Right cardiac atrium (tissue), 5 donors: Measurements from ENCODE around the gene NDST1. TPM values are rescaled to one million over a fixed set of nuclear protein-coding genes. Genes with fewer than 3 reads are reported as not detected.

Experiments
- ATAC-seq, 2 donors: fragments of 200-7000 bp; cut with Tn5 transposase; one replicate each; pipeline versions ENCODE4 v1.8.0 to v1.9.1; 2020; ENCODE audit warnings: moderate library complexity in 2 of 2, mild to moderate bottlenecking in 1 of 2
- DNase-seq, 3 donors: peaks; one replicate each; pipeline ENCODE4 v3.0.0-alpha.2; 2020
- H3K27ac ChIP-seq: one replicate; pipeline ENCODE4 v1.5.1; 2013; ENCODE audit warnings: mild to moderate bottlenecking, low read length, control low read depth, moderate library complexity
- H3K27me3 ChIP-seq: one replicate; pipeline ENCODE4 v1.6.1; 2013; ENCODE audit not compliant: control insufficient read depth, insufficient read depth
- H3K4me1 ChIP-seq: one replicate; pipeline ENCODE4 v1.6.1; 2013; ENCODE audit warnings: low read length; ENCODE audit not compliant: control insufficient read depth, insufficient read depth
- H3K4me3 ChIP-seq: one replicate; pipeline ENCODE4 v1.5.1; 2013; ENCODE audit warnings: low read length, control low read depth
- H3K9me3 ChIP-seq: one replicate; pipeline ENCODE4 v1.6.1; 2013; ENCODE audit warnings: low read length; ENCODE audit not compliant: control insufficient read depth
- WGBS: extraction: QIAGEN DNeasy Blood & Tissue Kit; methylation state at CpG from one replicate; pipeline ENCODE4 v1.1.7; 2013; 5-methylcytosine and 5-hydroxymethylcytosine counted together
- intact Hi-C, 4 donors: fragments of 100-400 bp; cut with DNase I; formaldehyde crosslinking; loops; one replicate each; pipeline versions ENCODE4 v1.11.0 to v1.14.0; 2022 to 2023
- polyA plus RNA-seq: library from polyadenylated mRNA; stranded (reverse); fragments of 200-250 nt; gene quantifications from one replicate; pipeline ENCODE4 v1.2.3, GENCODE V29; 2013
- total RNA-seq, 4 donors: library from RNA; stranded (reverse); fragmentation: NEBNext Ultra II Directional; extraction: Animal tissue kit (Norgen Biotek cat#: 25700); gene quantifications; one replicate each; pipeline ENCODE4 v1.2.1, GENCODE V29; 2021
- donor health status: healthy with polysubstance abuse.
- donor health status: DM: no; HTN: yes; CAD: no.
- donor health status: DM: no; HTN: no; CAD: no.
- donor health status: DM: no; HTN: yes; CAD: no; lungs with severe emphysema.
- donor health status: DM: yes; HTN: yes; CAD: no.

Gene NDST1
- total and polyA plus RNA-seq, 5 donors: 45.9 to 67.8 (median 54.9) TPM

DNA sequence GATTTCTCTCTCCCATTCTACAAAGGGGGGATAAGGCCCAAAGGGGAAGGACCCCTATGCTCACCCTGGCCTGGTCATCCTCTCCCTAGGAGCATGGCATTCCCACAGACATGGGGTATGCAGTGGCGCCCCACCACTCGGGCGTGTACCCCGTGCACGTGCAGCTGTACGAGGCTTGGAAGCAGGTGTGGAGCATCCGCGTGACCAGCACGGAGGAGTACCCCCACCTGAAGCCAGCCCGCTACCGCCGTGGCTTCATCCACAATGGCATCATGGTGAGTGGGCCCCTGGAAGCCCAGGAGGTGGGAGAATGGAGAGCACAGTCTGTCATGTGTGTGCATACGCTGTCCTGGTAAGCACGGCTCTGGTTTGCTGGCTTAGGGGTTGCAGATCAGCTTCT, 27.7 kb downstream of the NDST1 start:
- intact Hi-C loops: no loop called here
- H3K27me3 ChIP-seq: no peaks in the 10 kb centered on the region
- ATAC-seq (no peak), DNase-seq (peak in 1 of 3 donors; percentile 38)
- WGBS: 92% methylated on average over 14 of the region's 14 CpGs
- no peak overlapping the region for H3K4me3 ChIP-seq
- H3K27ac ChIP-seq: no peak overlapping the region
- no peaks in the 10 kb centered on the region for H3K9me3 ChIP-seq
- peaks cover 7% of the 10 kb centered on the region for H3K4me1 ChIP-seq

DNA sequence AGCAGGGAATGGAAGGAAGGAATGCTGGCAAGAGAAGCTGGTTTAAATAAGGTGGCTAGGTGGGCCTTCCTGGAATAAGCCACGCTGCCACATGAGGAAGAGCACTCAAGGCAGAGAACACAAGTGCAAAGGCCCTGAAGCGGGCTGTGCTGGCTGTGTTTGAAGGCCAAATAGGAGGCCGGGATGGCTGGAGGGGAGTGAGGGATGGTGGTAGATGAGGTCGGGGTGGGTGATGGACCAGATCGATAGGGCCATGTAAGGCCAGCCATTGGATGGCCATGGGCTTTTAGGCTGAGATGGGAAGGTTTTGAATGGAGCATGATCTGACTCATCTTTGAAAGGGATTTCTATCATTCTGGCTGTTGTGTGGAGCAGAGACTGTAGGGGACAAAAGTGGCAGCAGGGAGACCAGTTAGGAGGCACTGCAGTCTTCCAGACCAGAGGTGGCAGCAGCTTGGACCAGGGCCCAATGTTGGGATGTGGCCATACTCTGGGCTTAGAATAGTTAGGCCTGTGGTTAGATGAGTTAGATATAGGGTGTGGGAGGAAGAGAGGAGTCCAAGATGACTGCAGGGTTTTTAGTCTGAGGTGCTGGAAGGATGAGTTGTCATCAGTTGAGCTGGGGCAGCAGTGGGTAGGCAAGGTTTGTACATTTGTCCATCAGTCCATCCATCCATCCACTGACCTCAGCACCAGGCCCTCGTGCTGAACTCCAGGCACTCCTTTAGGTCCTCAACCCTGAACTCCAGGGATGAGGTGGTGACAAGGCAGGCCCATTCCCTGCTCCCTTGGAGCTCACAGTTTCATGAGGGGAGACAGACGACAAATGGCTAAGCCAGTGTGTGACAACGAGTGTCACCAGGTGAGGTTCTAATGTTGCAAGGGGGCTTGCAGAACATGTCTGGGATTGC, 30.3 kb downstream of the NDST1 start:
- peak; percentile 40 to 49 for ATAC-seq
- no peak overlapping the region for H3K4me3 ChIP-seq
- intact Hi-C loops: no loop called here
- H3K9me3 ChIP-seq: no peaks in the 10 kb centered on the region
- H3K4me1 ChIP-seq: peaks cover 9% of the 10 kb centered on the region
- H3K27ac ChIP-seq: peak overlapping the region; percentile 28
- 82% methylated on average over 8 of the region's 8 CpGs for WGBS
- no peak for DNase-seq
- H3K27me3 ChIP-seq: no peaks in the 10 kb centered on the region

DNA sequence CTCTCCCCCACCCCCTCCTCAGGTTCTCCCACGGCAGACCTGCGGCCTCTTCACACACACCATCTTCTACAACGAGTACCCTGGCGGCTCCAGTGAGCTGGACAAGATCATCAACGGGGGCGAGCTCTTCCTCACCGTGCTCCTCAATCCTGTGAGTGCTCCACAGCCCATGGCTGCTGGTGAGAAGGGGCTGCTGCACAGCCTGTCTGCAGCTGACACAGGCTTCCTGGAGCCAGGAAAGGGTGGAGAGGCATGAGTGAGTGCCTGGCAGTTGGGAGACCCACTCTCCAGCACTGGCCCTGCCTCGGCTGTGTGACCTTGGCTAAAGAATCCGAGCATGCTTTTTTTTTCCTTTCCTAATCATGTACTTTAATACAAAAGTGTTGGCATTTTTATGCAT, 31.3 kb downstream of the NDST1 start:
- ATAC-seq (no peak), DNase-seq (no peak)
- Histone ChIP-seq H3K27me3 (no peaks in the 10 kb centered on the region), H3K9me3 (no peaks in the 10 kb centered on the region), H3K4me3 (no peak overlapping the region), H3K4me1 (peaks cover 9% of the 10 kb centered on the region), H3K27ac (no peak overlapping the region)
- 64% methylated on average over 9 of the region's 9 CpGs for WGBS
- intact Hi-C loops: no loop called here

GRCh38 chr5:150540042-150540441, 32.1 kb downstream of the NDST1 start:
- DNase-seq (peak in 1 of 3 donors; percentile 37), ATAC-seq (no peak)
- Histone ChIP-seq H3K4me3 (no peak overlapping the region), H3K27ac (no peak overlapping the region), H3K9me3 (no peaks in the 10 kb centered on the region), H3K27me3 (no peaks in the 10 kb centered on the region), H3K4me1 (peaks cover 9% of the 10 kb centered on the region)
- WGBS: 88% methylated on average over 12 of the region's 12 CpGs
- intact Hi-C loops: loop anchor here (5.0 kb wide), 2 partner anchors 78 to 83 kb away; no protein-coding TSS in a partner anchor

DNA sequence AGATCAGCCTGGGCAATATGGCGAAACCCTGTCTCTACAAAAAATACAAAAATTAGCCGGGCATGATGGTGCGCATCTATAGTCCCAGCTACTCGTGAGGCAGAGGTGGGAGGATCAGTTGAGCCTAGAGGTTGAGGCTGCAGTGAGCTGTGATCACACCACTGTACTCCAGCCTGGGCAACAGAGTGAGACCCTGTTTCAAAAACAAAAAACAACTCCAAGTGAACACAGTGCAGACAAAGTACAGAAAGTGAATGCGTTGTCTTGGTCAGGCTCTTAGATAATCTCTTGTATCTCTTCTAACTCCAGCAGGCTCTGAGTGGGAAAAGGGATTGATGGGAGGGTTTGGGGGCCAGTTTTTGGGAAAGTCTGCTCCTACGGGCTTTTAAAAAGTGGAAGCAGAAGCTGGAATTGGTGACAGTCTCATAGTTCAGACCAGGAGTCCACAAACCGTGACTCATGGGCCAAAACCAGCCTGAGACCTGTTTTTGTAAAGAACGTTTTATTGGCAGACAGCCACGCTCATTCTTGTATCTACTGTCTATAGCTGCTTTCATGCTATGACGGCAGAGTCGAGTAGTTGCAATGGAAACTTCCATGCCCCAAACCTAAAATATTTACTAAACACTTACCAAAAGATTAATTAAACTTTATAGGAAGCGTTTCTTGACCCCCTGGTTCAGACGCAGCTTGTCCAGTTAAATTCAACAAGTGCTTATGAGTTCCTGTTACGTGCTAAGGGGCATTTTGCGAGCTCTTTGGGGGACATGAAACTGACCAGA, 32.9 kb downstream of the NDST1 start:
- peak overlapping the region; percentile 77 for H3K27ac ChIP-seq
- intact Hi-C loops: loop anchor here (5.0 kb wide), 2 partner anchors 79 to 84 kb away; no protein-coding TSS in a partner anchor
- H3K9me3 ChIP-seq: no peaks in the 10 kb centered on the region
- H3K4me3 ChIP-seq: no peak overlapping the region
- DNase-seq (peak in 1 of 3 donors; percentile 29), ATAC-seq (peak; percentile 40 to 66)
- H3K4me1 ChIP-seq: peaks cover 9% of the 10 kb centered on the region
- WGBS: 58% methylated on average over 15 of the region's 15 CpGs
- no peaks in the 10 kb centered on the region for H3K27me3 ChIP-seq

DNA sequence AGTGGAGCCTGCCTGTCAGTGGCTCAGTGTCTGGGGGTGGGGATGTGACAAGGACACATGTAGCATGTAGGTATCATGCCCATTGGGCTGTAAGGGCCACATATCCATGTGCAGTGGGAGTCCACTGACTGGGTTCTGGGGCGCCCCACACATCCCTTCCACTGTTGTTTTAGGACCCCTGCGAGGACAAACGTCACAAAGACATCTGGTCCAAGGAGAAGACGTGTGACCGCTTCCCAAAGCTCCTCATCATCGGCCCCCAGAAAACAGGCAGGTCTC, 33.4 kb downstream of the NDST1 start:
- H3K4me1 ChIP-seq: peaks cover 9% of the 10 kb centered on the region
- H3K4me3 ChIP-seq: no peak overlapping the region
- ATAC-seq (no peak), DNase-seq (peak in 1 of 3 donors; percentile 20)
- H3K9me3 ChIP-seq: no peaks in the 10 kb centered on the region
- 89% methylated on average over 6 of the region's 6 CpGs for WGBS
- peak overlapping the region; percentile 77 for H3K27ac ChIP-seq
- intact Hi-C loops: loop anchor here (5.0 kb wide), 2 partner anchors 79 to 84 kb away; no protein-coding TSS in a partner anchor
- no peaks in the 10 kb centered on the region for H3K27me3 ChIP-seq

DNA sequence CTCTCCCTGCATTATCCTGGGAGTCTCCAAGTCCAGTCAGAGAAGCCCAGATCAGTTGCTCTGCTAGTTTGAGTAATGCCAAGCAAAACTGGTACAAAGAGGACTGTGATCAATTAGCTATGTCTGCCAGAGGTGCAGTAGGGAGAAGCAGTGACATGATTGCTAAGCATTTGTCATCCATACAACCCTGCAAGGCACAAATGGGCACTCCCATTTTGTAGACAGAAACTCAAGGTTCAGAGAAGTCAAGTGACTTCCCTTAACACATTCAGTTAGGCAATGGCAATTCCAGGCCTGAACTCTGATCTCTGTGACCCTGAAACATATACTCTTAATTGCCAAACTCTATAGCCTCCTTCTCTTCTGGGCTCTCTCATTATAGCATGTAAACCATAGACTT, 34.0 kb downstream of the NDST1 start:
- no peak for DNase-seq
- Histone ChIP-seq H3K4me1 (peaks cover 9% of the 10 kb centered on the region), H3K9me3 (no peaks in the 10 kb centered on the region), H3K4me3 (no peak overlapping the region), H3K27ac (no peak overlapping the region), H3K27me3 (no peaks in the 10 kb centered on the region)
- ATAC-seq: no peak
- intact Hi-C loops: loop anchor here (5.0 kb wide), 2 partner anchors 80 to 85 kb away; no protein-coding TSS in a partner anchor

GRCh38 chr5:150542933-150543445, 35.1 kb downstream of the NDST1 start:
- Histone ChIP-seq H3K9me3 (no peaks in the 10 kb centered on the region), H3K4me1 (peaks cover 7% of the 10 kb centered on the region), H3K27me3 (no peaks in the 10 kb centered on the region), H3K4me3 (no peak overlapping the region), H3K27ac (no peak overlapping the region)
- 60% methylated on average over 12 of the region's 12 CpGs for WGBS
- intact Hi-C loops: loop anchor here (5.0 kb wide), 2 partner anchors 81 to 86 kb away; no protein-coding TSS in a partner anchor
- no peak for ATAC-seq
- peak in 1 of 3 donors; percentile 23 for DNase-seq

DNA sequence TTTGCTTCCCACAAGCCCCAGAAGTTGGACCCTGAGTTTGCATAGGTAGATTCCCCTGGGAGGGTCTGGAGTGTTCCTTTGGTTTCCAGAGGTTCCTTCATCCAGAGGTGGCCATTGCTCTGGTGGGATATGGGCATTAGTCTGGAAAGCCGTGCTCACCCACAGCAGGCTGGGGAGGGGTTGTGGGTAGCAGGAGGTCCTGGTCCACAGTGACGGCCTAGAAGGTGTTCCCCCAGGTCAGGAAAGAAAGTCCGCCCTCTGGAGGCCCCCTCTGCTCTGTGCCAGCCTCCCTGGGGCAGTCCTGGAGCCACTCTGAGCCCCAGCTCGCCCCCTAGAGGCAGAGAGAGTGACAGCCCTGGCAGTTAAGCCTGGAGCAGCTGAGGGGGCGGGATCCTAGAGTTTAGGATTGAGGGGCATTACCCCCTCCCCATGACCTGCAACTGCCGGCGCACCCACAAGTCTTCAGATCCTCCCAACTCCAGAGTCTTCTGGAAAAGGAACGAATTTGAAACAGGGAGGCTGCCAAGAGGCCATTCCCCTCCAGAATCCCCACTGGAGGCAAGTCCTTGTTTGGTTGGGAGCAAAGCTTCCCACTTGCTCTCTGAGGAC, 36.8 kb downstream of the NDST1 start:
- Histone ChIP-seq H3K4me3 (no peak overlapping the region), H3K4me1 (peaks cover 2% of the 10 kb centered on the region), H3K9me3 (no peaks in the 10 kb centered on the region), H3K27me3 (no peaks in the 10 kb centered on the region), H3K27ac (no peak overlapping the region)
- WGBS: 43% methylated on average over 8 of the region's 8 CpGs
- ATAC-seq (peak; percentile 77 to 81), DNase-seq (peak; percentile 79 to 92 (median 88))
- intact Hi-C loops: loop anchor here (5.0 kb wide), 2 partner anchors 82 to 87 kb away; no protein-coding TSS in a partner anchor

DNA sequence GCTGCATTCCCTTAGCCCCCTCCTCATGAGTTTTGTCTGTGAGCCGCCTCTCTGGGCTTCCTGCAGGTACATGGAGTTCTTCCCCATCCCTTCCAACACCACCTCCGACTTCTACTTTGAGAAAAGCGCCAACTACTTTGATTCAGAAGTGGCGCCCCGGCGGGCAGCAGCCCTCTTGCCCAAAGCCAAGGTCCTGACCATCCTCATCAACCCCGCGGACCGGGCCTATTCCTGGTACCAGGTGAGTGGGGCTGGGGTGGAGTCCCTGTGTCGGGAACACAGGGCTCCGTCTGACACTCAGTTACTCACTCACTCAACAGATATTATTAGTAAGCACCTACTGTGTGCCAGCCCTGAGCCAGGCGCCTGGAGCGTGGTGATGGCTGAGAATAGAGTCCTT, 37.3 kb downstream of the NDST1 start:
- H3K27me3 ChIP-seq: no peaks in the 10 kb centered on the region
- no peak for DNase-seq
- intact Hi-C loops: no loop called here
- H3K4me1 ChIP-seq: peaks cover 2% of the 10 kb centered on the region
- no peak overlapping the region for H3K4me3 ChIP-seq
- 92% methylated on average over 13 of the region's 13 CpGs for WGBS
- no peaks in the 10 kb centered on the region for H3K9me3 ChIP-seq
- H3K27ac ChIP-seq: no peak overlapping the region
- ATAC-seq: no peak
